Rectal smooth muscle tissue (tissue), 1 donor: ENCODE measurements around the gene ADAMTSL3.
A peak's percentile ranks its signal among the peaks of the same experiment; 100 is the strongest.

ENCODE experiments used
- H3K27ac ChIP-seq: one replicate; pipeline ENCODE4 v1.7.0; 2013; ENCODE audit warnings: low read depth, low read length, inconsistent platforms
- H3K27me3 ChIP-seq: one replicate; pipeline ENCODE4 v1.7.0; 2013; ENCODE audit warnings: low read length; ENCODE audit not compliant: control insufficient read depth, insufficient read depth
- H3K36me3 ChIP-seq: one replicate; pipeline ENCODE4 v1.7.0; 2013; ENCODE audit warnings: low read length; ENCODE audit not compliant: control insufficient read depth, insufficient read depth
- H3K4me1 ChIP-seq: one replicate; pipeline ENCODE4 v1.7.0; 2013; ENCODE audit warnings: low read length; ENCODE audit not compliant: control insufficient read depth, insufficient read depth
- H3K4me3 ChIP-seq: one replicate; pipeline ENCODE4 v1.7.0; 2013; ENCODE audit warnings: low read length
- H3K9ac ChIP-seq: one replicate; pipeline ENCODE4 v1.7.0; 2013; ENCODE audit warnings: low read length

Gene ADAMTSL3

DNA sequence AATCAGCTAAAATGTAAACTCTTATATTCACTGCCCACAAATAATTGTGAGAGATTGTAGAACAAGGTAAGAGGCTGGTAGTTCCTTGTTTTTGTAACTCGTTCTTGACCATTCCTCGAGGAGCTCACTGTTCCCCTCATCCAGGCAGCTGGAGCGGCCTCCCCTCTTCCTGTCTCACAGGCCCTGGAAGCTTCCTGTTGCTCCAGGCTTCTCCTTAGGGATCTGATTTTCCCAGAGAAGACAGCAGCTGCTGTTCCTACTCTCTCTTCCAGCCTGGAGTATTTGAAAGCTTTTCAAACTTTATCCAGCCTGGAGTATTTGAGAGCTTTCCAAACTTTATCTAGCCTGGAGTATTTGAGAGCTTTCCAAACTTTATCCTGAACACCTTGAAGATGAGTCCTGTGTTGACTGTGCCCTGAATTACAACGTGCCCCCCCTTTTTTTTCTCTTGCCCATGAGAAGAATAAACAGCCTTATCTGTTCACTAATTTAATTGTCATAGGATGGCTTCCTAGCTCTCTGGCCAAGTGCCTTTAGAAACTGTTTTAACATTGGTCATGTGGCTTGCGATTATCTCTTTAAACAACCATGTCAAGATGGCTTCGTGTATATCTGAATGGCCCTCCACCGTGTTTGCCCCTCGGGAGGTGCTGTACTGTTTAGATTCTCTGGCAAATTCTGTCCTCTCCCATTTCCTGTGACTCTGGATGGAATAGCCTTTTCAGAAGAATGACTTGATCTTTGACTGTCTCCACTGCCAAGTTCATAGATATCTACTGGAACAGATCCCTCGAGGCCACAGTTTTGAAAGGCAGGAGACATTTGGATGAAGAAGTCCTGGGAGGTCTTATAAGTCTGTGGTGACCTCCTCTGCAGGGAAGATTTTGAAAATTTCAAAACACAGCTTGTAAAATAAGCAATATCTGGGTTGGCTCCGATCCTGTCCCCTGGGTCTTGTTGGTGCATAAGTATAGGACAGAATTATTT is 4.8 kb downstream of the ADAMTSL3 start:
- H3K27ac ChIP-seq, result peak overlapping the region; percentile 57
- H3K36me3 ChIP-seq, result no peaks in the 10 kb centered on the region
- peaks cover 16% of the 10 kb centered on the region for H3K4me1 ChIP-seq
- H3K9ac ChIP-seq, result no peak overlapping the region
- H3K27me3 ChIP-seq, result no peaks in the 10 kb centered on the region
- no peak overlapping the region for H3K4me3 ChIP-seq

DNA sequence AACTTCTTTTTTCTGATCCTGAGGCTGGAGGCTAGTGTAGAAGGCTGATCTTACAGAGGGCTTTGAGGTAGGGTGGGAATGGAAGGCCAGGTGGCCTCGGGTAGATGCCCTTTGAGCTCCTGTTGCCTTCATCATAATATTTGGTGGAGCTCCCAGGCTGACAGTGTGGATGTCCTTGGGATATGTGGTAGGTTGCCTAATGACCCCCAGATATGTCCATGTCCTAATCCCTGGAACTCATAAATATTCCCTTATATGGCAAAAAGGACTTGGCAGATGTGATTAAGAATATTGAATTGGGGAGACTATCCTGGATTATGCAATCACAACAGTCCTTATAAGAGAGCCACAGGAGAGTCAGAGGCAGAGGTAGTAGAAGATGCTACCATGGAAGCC is 5.5 kb downstream of the ADAMTSL3 start:
- Histone ChIP-seq H3K27me3 (no peaks in the 10 kb centered on the region), H3K4me3 (no peak overlapping the region), H3K4me1 (peaks cover 16% of the 10 kb centered on the region), H3K36me3 (no peaks in the 10 kb centered on the region), H3K27ac (peak overlapping the region; percentile 57), H3K9ac (no peak overlapping the region)

GRCh38 chr15:83665480-83665879 is 11.6 kb downstream of the ADAMTSL3 start:
- Histone ChIP-seq H3K36me3 (no peaks in the 10 kb centered on the region), H3K27me3 (no peaks in the 10 kb centered on the region), H3K4me1 (peaks cover 2% of the 10 kb centered on the region), H3K4me3 (no peak overlapping the region), H3K9ac (no peak overlapping the region), H3K27ac (peak overlapping the region; percentile 30)

GRCh38 chr15:83670672-83671229 is 16.8 kb downstream of the ADAMTSL3 start:
- peaks cover 12% of the 10 kb centered on the region for H3K4me1 ChIP-seq

DNA sequence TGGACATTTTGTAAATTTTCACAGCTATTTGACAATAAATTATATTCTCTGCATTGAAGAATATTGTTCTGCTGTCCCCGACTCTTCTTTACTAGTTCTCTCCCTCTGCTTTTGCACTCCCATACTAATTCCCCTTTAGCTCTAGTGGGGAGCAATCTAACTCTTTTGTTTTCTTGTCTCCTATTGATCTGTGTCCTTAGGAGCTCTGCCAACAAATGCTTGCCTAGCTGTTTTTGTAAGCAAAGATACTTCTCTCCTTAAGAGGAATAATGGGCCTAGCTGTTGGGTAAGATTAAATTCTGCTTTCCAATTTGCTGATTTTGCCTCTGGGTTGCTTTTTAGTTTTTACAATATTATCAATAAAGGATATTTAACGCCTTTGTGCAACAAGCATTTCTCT is 17.7 kb downstream of the ADAMTSL3 start:
- no peak overlapping the region for H3K4me3 ChIP-seq

More at GRCh38 chr15:83670672-83671229, 16.8 kb downstream of the ADAMTSL3 start:
- Histone ChIP-seq H3K27me3 (no peaks in the 10 kb centered on the region), H3K27ac (no peak overlapping the region), H3K4me3 (no peak overlapping the region), H3K9ac (no peak overlapping the region), H3K36me3 (no peaks in the 10 kb centered on the region)

GRCh38 chr15:83673385-83673784 is 19.5 kb downstream of the ADAMTSL3 start:
- Histone ChIP-seq H3K4me3 (no peak overlapping the region), H3K9ac (no peak overlapping the region), H3K27me3 (no peaks in the 10 kb centered on the region), H3K4me1 (peaks cover 12% of the 10 kb centered on the region), H3K27ac (peak overlapping the region; percentile 62), H3K36me3 (no peaks in the 10 kb centered on the region)

More for the DNA sequence above, 17.7 kb downstream of the ADAMTSL3 start:
- peaks cover 12% of the 10 kb centered on the region for H3K4me1 ChIP-seq
- H3K27me3 ChIP-seq, result no peaks in the 10 kb centered on the region
- H3K27ac ChIP-seq, result peak overlapping the region; percentile 62
- no peak overlapping the region for H3K9ac ChIP-seq
- H3K36me3 ChIP-seq, result no peaks in the 10 kb centered on the region

- H3K4me3 ChIP-seq, result no peak overlapping the region
- H3K36me3 ChIP-seq, result no peaks in the 10 kb centered on the region
- peaks cover 27% of the 10 kb centered on the region for H3K4me1 ChIP-seq
- H3K9ac ChIP-seq, result no peak overlapping the region
- H3K27ac ChIP-seq, result no peak overlapping the region
- H3K27me3 ChIP-seq, result no peaks in the 10 kb centered on the region
Observed at GRCh38 chr15:83682476-83683088, 28.7 kb downstream of the ADAMTSL3 start.

DNA sequence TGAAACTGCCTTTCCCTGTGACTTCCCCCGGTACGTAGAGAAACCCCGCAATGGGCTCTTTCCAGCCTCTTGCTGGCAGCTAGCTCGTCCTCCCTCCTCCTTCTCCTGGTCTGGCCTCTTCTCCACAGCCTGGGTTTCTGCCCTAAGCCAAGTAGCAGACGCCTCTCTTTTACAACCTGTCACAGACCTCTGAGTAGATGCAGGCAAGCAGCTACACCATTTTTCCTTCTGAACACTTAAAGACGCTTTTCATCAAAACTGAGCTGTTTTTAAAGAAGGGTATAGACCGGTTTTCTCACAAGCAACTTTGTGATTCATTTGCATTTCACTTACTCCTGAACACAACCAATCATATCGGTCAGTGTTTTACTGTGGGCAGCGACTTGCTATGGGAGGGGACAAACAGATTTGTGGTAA is 32.0 kb downstream of the ADAMTSL3 start:
- Histone ChIP-seq H3K4me1 (peaks cover 35% of the 10 kb centered on the region), H3K4me3 (peak overlapping the region; percentile 40), H3K36me3 (no peaks in the 10 kb centered on the region), H3K9ac (no peak overlapping the region), H3K27me3 (no peaks in the 10 kb centered on the region), H3K27ac (peak overlapping the region; percentile 67)

DNA sequence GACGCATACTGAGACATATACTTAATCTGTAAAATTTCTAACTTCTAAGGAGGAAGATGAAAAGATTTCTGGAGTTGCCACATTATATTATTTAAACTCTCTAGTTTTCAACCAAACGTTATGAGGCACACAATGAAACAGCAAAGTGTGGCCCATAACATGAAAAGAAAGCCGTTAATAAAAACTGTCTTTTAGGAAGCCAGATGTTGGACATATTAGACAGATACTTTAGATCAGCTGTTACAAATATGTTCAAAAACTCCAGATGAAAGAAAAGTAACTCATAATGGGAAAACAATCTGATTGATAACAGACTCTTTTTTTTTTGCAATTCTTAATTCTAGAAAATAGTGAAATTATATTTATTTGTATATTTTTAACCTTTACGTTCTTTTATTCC is 34.3 kb downstream of the ADAMTSL3 start:
- Histone ChIP-seq H3K36me3 (no peaks in the 10 kb centered on the region), H3K27ac (peak overlapping the region; percentile 13), H3K9ac (no peak overlapping the region), H3K4me3 (no peak overlapping the region), H3K27me3 (no peaks in the 10 kb centered on the region), H3K4me1 (peaks cover 28% of the 10 kb centered on the region)

GRCh38 chr15:83690676-83691075 is 36.8 kb downstream of the ADAMTSL3 start:
- Histone ChIP-seq H3K4me1 (peaks cover 46% of the 10 kb centered on the region), H3K27ac (no peak overlapping the region), H3K4me3 (no peak overlapping the region)

GRCh38 chr15:83692746-83693581 is 39.0 kb downstream of the ADAMTSL3 start:
- peak overlapping the region; percentile 15 for H3K4me3 ChIP-seq
- peaks cover 45% of the 10 kb centered on the region for H3K4me1 ChIP-seq
- no peaks in the 10 kb centered on the region for H3K36me3 ChIP-seq
- no peaks in the 10 kb centered on the region for H3K27me3 ChIP-seq
- H3K27ac ChIP-seq, result peak overlapping the region; percentile 83
- H3K9ac ChIP-seq, result no peak overlapping the region

More at GRCh38 chr15:83690676-83691075, 36.8 kb downstream of the ADAMTSL3 start:
- Histone ChIP-seq H3K27me3 (no peaks in the 10 kb centered on the region), H3K9ac (no peak overlapping the region), H3K36me3 (no peaks in the 10 kb centered on the region)

- Histone ChIP-seq H3K27ac (peak overlapping the region; percentile 83), H3K27me3 (no peaks in the 10 kb centered on the region), H3K9ac (no peak overlapping the region), H3K4me1 (peaks cover 49% of the 10 kb centered on the region), H3K4me3 (no peak overlapping the region), H3K36me3 (no peaks in the 10 kb centered on the region)
Observed at GRCh38 chr15:83694015-83694414, 40.1 kb downstream of the ADAMTSL3 start.
